ENCODE data around the gene SMAD7.

- no peak for TF ChIP-seq PATZ1 (CRISPR knock-in tag; IDR thresholded peaks at IDR 0.05; ENCODE audit: borderline replicate concordance)
- TF ChIP-seq GLIS3 (CRISPR knock-in tag; IDR thresholded peaks at IDR 0.05): no peak
- no peak for TF ChIP-seq ZNF565 (CRISPR knock-in tag; conservative IDR thresholded peaks at IDR 0.05; ENCODE audit: low read depth)
- TF ChIP-seq ZNF8 (CRISPR knock-in tag; IDR thresholded peaks at IDR 0.05): no peak
- no peak for TF ChIP-seq ZNF70 (CRISPR knock-in tag; IDR thresholded peaks at IDR 0.05)
- no peak for TF ChIP-seq CREB5 (CRISPR knock-in tag; IDR thresholded peaks at IDR 0.05; ENCODE audit: low read depth)
- no peak for TF ChIP-seq ZFP3 (CRISPR knock-in tag; IDR thresholded peaks at IDR 0.05)
- no peak for TF ChIP-seq ARNTL (CRISPR knock-in tag; IDR thresholded peaks at IDR 0.05; ENCODE audit: borderline replicate concordance, low read depth)
- TF ChIP-seq PPARA (CRISPR knock-in tag; IDR thresholded peaks at IDR 0.05; ENCODE audit: borderline replicate concordance): no peak
Observed at GRCh38 chr18:48990481-48991318, 39.9 kb upstream of the SMAD7 start.
